ENCODE results near the gene SNX15.
"Not testable (repeated sequence)": the region's sequence is repeated elsewhere in the genome, so short reads cannot be mapped to it uniquely, and the experiment has no call there.

The SNX15 gene

GRCh38 chr11:65016705-65017104 lies 10.5 kb upstream of the SNX15 start:
- DNase-seq = no peak

GRCh38 chr11:65017937-65018336 lies 9.3 kb upstream of the SNX15 start:
- no peak for DNase-seq

GRCh38 chr11:65019824-65020223 lies 7.4 kb upstream of the SNX15 start:
- DNase-seq = peak in 3 of 4 experiments; percentile 17 to 29 (median 21)

GRCh38 chr11:65021003-65021402 lies 6.2 kb upstream of the SNX15 start:
- no peak for DNase-seq

GRCh38 chr11:65021509-65021908 lies 5.7 kb upstream of the SNX15 start:
- no peak for DNase-seq

GRCh38 chr11:65023502-65023901 lies 3.7 kb upstream of the SNX15 start:
- DNase-seq = not testable (repeated sequence)

- DNase-seq = peak in 2 of 4 experiments; percentile 8 to 11
Observed at GRCh38 chr11:65026810-65027209, 429 bp upstream of the SNX15 start.

GRCh38 chr11:65032216-65032615 lies 5.0 kb downstream of the SNX15 start:
- DNase-seq = no peak

GRCh38 chr11:65034423-65034822 lies 7.2 kb downstream of the SNX15 start:
- no peak for DNase-seq

- DNase-seq = no peak
Observed at GRCh38 chr11:65035579-65035978, 8.3 kb downstream of the SNX15 start.

- DNase-seq = no peak
Observed at GRCh38 chr11:65036931-65037330, 9.7 kb downstream of the SNX15 start.

- no peak for DNase-seq
Observed at GRCh38 chr11:65040520-65040846, 13.2 kb downstream of the SNX15 start.

- DNase-seq = peak; percentile 93 to 96 (median 95)
Observed at GRCh38 chr11:65040847-65041622, 13.8 kb downstream of the SNX15 start, which contains the start of gene SAC3D1. SAC3D1 (plus strand) TSS chr11:65041210; CDS start chr11:65041293, 83 bp downstream.

GRCh38 chr11:65042891-65043290 lies 15.7 kb downstream of the SNX15 start:
- DNase-seq = no peak

- peak; percentile 90 to 96 (median 94) for DNase-seq
Observed at GRCh38 chr11:65043881-65044501, 16.8 kb downstream of the SNX15 start.

GRCh38 chr11:65045061-65045460 lies 17.8 kb downstream of the SNX15 start:
- no peak for DNase-seq

- DNase-seq = no peak
Observed at GRCh38 chr11:65045728-65046127, 18.5 kb downstream of the SNX15 start.

- DNase-seq = peak in 1 of 4 experiments; percentile 13
Observed at GRCh38 chr11:65047581-65048422, 20.6 kb downstream of the SNX15 start.

GRCh38 chr11:65051398-65051858 lies 24.2 kb downstream of the SNX15 start:
- DNase-seq = no peak

- DNase-seq = peak in 3 of 4 experiments; percentile 21 to 33 (median 24)
Observed at GRCh38 chr11:65053827-65054508, 26.7 kb downstream of the SNX15 start.

GRCh38 chr11:65055538-65055937 lies 28.3 kb downstream of the SNX15 start:
- DNase-seq = no peak

- DNase-seq = no peak
Observed at GRCh38 chr11:65056999-65057398, 29.8 kb downstream of the SNX15 start.

GRCh38 chr11:65057526-65057925 lies 30.3 kb downstream of the SNX15 start:
- DNase-seq = no peak

Measured in suppressor macrophage (primary cell).